ENCODE measurements around the gene ERCC4. TPM values are rescaled to one million over a fixed set of nuclear protein-coding genes. Genes with fewer than 3 reads are reported as not detected.

Gene ERCC4
- total RNA-seq, 1 donor from 2014 or later, result 16.4 TPM

DNA sequence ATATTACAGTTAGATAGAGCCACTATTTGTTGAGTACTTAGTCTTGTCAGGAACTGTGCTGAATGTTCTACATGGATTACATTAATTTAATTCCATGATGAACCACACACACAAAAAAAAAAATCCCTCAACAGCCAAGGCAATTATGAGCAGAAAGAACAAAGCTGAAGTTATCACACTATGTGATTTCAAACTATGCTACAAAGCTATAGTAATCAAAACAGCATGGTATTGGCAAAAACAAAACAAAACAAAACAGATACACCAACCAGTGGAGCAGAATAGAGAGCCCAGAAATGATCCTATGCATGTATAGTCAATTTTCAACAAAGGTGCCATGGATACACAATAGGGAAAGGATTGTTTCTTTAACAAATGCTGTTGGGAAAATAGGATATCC, 8.1 kb upstream of the ERCC4 start:
- no peak for DNase-seq (ENCODE audit: low spot score in 2 of 2, unreplicated experiment in 2 of 2)
- H3K27me3 Mint-ChIP-seq (ENCODE audit: low read depth), result peaks cover 30% of the 10 kb centered on the region
- peaks cover 11% of the 10 kb centered on the region for H3K9me3 Mint-ChIP-seq
- H3K36me3 Mint-ChIP-seq, result no peaks in the 10 kb centered on the region
- H3K27ac Mint-ChIP-seq, result no peak overlapping the region
- no peak overlapping the region for H3K4me3 Mint-ChIP-seq
- H3K4me1 Mint-ChIP-seq, result no peaks in the 10 kb centered on the region
- TF ChIP-seq, protein P1, sequence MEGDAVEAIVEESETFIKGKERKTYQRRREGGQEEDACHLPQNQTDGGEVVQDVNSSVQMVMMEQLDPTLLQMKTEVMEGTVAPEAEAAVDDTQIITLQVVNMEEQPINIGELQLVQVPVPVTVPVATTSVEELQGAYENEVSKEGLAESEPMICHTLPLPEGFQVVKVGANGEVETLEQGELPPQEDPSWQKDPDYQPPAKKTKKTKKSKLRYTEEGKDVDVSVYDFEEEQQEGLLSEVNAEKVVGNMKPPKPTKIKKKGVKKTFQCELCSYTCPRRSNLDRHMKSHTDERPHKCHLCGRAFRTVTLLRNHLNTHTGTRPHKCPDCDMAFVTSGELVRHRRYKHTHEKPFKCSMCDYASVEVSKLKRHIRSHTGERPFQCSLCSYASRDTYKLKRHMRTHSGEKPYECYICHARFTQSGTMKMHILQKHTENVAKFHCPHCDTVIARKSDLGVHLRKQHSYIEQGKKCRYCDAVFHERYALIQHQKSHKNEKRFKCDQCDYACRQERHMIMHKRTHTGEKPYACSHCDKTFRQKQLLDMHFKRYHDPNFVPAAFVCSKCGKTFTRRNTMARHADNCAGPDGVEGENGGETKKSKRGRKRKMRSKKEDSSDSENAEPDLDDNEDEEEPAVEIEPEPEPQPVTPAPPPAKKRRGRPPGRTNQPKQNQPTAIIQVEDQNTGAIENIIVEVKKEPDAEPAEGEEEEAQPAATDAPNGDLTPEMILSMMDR (IDR thresholded peaks at IDR 0.05; ENCODE audit: unreplicated experiment), result no peak

- no peaks in the 10 kb centered on the region for H3K4me1 Mint-ChIP-seq
- peaks cover 11% of the 10 kb centered on the region for H3K9me3 Mint-ChIP-seq
- H3K4me3 Mint-ChIP-seq, result no peak overlapping the region
- H3K27me3 Mint-ChIP-seq (ENCODE audit: low read depth), result peaks cover 29% of the 10 kb centered on the region
- TF ChIP-seq, protein P1 (IDR thresholded peaks at IDR 0.05; ENCODE audit: unreplicated experiment), result no peak
- H3K27ac Mint-ChIP-seq, result no peak overlapping the region
- no peak for DNase-seq (ENCODE audit: low spot score in 2 of 2, unreplicated experiment in 2 of 2)
- no peaks in the 10 kb centered on the region for H3K36me3 Mint-ChIP-seq
These were observed 7.1 kb upstream of the ERCC4 start for GRCh38 chr16:13912891-13913290.

DNA sequence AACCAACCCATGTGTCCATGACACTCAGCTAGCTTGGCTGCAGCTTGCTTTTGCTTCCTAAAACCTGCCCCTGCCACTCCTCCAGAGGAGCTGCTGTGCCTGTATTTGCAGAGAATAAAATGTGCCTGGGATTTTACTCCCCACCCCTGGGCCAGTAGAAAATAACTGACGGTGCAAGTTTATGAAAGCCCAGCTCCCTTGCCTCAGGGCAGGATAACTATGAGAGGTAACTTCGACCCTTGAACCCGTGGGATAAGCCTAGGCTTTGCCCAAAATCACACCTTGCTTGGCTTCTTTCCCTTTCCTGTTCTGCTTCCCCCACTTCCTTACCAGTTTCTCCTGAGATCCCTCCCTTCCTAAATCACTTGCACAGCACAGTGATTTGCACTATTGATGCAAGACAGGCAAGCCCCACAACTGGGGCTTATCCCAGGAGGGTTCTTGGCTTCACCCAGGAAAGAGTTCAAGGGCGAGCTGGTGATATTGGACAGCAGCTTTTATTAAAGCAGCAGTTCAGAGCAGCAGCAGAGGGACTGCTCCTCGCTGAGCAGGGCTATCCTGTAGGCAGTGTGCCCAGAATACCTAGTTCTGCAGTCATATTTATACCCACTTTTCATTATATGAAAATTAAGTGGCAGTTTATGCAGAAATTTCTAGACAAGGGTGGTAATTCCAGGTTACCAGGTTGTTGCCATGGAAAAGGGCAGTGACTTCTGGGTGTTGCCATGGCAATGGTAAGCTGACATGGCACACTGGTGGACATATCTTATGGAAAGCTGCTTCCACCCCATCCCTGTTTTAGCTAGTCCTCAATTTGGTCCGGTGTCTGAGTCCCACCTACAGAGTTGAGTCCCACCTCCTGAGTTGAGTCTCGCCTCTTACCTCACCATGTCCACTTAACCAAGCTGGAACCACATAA, 6.3 kb upstream of the ERCC4 start:
- Mint-ChIP-seq H3K9me3 (peaks cover 11% of the 10 kb centered on the region), H3K4me3 (no peak overlapping the region), H3K36me3 (no peaks in the 10 kb centered on the region), H3K27me3 (ENCODE audit: low read depth) (peaks cover 23% of the 10 kb centered on the region), H3K4me1 (no peaks in the 10 kb centered on the region), H3K27ac (no peak overlapping the region)
- no peak for DNase-seq (ENCODE audit: low spot score in 2 of 2, unreplicated experiment in 2 of 2)
- TF ChIP-seq, protein P1 (IDR thresholded peaks at IDR 0.05; ENCODE audit: unreplicated experiment), result no peak

GRCh38 chr16:13915033-13915635, 4.8 kb upstream of the ERCC4 start:
- DNase-seq (ENCODE audit: low spot score in 2 of 2, unreplicated experiment in 2 of 2), result no peak

GRCh38 chr16:13919330-13919682, 648 bp upstream of the ERCC4 start:
- no peak for DNase-seq (ENCODE audit: low spot score in 2 of 2, unreplicated experiment in 2 of 2)
- no peaks in the 10 kb centered on the region for H3K36me3 Mint-ChIP-seq
- H3K9me3 Mint-ChIP-seq, result no peaks in the 10 kb centered on the region
- H3K4me1 Mint-ChIP-seq, result peaks cover 24% of the 10 kb centered on the region
- peak overlapping the region; percentile 31 for H3K27ac Mint-ChIP-seq
- peaks cover 9% of the 10 kb centered on the region for H3K27me3 Mint-ChIP-seq (ENCODE audit: low read depth)
- peak overlapping the region; percentile 98 for H3K4me3 Mint-ChIP-seq
- TF ChIP-seq, protein P1 (IDR thresholded peaks at IDR 0.05; ENCODE audit: unreplicated experiment), result no peak

More at GRCh38 chr16:13915033-13915635, 4.8 kb upstream of the ERCC4 start:
- Mint-ChIP-seq H3K27ac (no peak overlapping the region), H3K36me3 (no peaks in the 10 kb centered on the region), H3K4me3 (no peak overlapping the region), H3K4me1 (peaks cover 5% of the 10 kb centered on the region), H3K27me3 (ENCODE audit: low read depth) (peaks cover 17% of the 10 kb centered on the region), H3K9me3 (peaks cover 11% of the 10 kb centered on the region)
- TF ChIP-seq, protein P1 (IDR thresholded peaks at IDR 0.05; ENCODE audit: unreplicated experiment), result no peak

Data from mesothelial cell of epicardium (in vitro differentiated cells).